ENCODE measurements around the gene FILIP1L. TPM values are rescaled to one million over a fixed set of nuclear protein-coding genes. Genes with fewer than 3 reads are reported as not detected.
A peak's percentile ranks its signal among the peaks of the same experiment; 100 is the strongest.

Gene FILIP1L
- total and polyA plus RNA-seq, 2 of the 13 experiments (the other 11 are each of a cell fraction or from before 2014, with no cell fraction given): 8.1 to 187 TPM

DNA sequence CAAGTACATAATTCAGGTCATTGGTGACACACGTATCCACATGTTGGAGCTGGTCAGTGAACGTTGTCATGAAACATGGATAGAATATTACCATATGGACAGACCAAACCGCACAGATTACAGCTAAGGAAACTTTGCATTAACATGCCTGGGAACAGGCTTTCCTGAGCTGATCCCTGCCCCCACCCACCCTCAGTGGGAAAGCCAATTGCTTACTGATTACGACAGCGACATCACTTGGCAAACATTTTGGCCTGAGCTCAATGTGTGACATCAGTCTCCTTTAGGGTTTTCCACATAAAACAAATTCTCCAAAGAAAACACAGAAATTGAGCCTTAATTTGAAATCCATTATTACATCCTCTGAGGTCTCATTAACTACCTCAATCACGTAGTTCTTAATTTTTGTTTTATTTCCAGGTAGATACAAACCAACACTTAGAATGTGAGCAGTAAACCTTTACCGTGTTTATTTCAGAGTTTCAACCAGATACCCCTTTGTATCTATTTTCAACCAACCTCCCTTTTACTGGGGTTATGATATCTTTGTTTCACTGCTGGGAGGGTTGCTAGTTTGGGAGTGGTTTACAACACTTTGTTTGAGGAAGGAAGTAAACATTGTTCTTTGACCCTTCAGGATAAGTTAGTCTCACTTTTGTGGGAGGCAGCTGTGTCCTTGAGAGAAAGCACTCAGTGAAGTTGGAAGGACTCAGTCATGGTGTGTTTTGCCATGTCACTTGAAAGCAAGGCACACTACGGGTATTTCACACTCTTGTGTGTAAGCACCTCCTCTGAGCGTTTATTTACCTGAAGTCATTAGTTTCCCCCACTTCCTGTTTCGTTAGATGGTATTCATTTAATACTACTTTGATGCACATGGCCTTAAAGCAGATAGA is 193.6 kb downstream of the FILIP1L start (continued):
- TF ChIP-seq, protein P1, sequence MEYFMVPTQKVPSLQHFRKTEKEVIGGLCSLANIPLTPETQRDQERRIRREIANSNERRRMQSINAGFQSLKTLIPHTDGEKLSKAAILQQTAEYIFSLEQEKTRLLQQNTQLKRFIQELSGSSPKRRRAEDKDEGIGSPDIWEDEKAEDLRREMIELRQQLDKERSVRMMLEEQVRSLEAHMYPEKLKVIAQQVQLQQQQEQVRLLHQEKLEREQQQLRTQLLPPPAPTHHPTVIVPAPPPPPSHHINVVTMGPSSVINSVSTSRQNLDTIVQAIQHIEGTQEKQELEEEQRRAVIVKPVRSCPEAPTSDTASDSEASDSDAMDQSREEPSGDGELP (IDR thresholded peaks at IDR 0.05; ENCODE audit: borderline replicate concordance, low read depth): peak; percentile 80
- TF ChIP-seq GATAD1 (CRISPR knock-in tag; IDR thresholded peaks at IDR 0.05): peak; percentile 36; the same call in 1 of the 2 replicates
- TF ChIP-seq ZNF556 (CRISPR knock-in tag; IDR thresholded peaks at IDR 0.05; ENCODE audit: borderline replicate concordance): peak; percentile 82; the same call in 1 of the 2 replicates
- TF ChIP-seq TOPORS (CRISPR knock-in tag; IDR thresholded peaks at IDR 0.05): peak; percentile 47; the same call in 1 of the 2 replicates
- TF ChIP-seq YEATS2 (CRISPR knock-in tag; IDR thresholded peaks at IDR 0.05; ENCODE audit: borderline replicate concordance): no peak
- TF ChIP-seq GATAD2A (CRISPR knock-in tag; IDR thresholded peaks at IDR 0.05): peak; percentile 86
- TF ChIP-seq, protein P2, sequence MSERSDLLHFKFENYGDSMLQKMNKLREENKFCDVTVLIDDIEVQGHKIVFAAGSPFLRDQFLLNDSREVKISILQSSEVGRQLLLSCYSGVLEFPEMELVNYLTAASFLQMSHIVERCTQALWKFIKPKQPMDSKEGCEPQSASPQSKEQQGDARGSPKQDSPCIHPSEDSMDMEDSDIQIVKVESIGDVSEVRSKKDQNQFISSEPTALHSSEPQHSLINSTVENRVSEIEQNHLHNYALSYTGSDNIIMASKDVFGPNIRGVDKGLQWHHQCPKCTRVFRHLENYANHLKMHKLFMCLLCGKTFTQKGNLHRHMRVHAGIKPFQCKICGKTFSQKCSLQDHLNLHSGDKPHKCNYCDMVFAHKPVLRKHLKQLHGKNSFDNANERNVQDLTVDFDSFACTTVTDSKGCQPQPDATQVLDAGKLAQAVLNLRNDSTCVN (CRISPR knock-in tag; IDR thresholded peaks at IDR 0.05; ENCODE audit: borderline replicate concordance): peak; percentile 66; the same call in 1 of the 2 replicates
- TF ChIP-seq RXRB (CRISPR knock-in tag; IDR thresholded peaks at IDR 0.05; ENCODE audit: borderline replicate concordance): peak; percentile 80
- TF ChIP-seq, protein P3, sequence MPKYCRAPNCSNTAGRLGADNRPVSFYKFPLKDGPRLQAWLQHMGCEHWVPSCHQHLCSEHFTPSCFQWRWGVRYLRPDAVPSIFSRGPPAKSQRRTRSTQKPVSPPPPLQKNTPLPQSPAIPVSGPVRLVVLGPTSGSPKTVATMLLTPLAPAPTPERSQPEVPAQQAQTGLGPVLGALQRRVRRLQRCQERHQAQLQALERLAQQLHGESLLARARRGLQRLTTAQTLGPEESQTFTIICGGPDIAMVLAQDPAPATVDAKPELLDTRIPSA (CRISPR knock-in tag; IDR thresholded peaks at IDR 0.05; ENCODE audit: borderline replicate concordance): peak; percentile 47; the same call in 1 of the 2 replicates
- 0 out of 2 replicates have a peak, but pooled peaks have one; percentile 58 for TF ChIP-seq RFXANK (CRISPR knock-in tag; IDR thresholded peaks at IDR 0.05)
- TF ChIP-seq KLF6 (CRISPR knock-in tag; IDR thresholded peaks at IDR 0.05): 0 out of 2 replicates have a peak, but pooled peaks have one; percentile 52
- peak; percentile 60; the same call in 1 of the 2 replicates for TF ChIP-seq ZNF607 (CRISPR knock-in tag; IDR thresholded peaks at IDR 0.05; ENCODE audit: borderline replicate concordance)
- TF ChIP-seq ZNF251 (CRISPR knock-in tag; IDR thresholded peaks at IDR 0.05): no peak
- peak; percentile 28 to 58; a peak in 2 of 4 replicates for TF ChIP-seq POLR2A (IDR thresholded peaks at IDR 0.05; ENCODE audit: insufficient read depth in 1 of 2, low read depth in 2 of 2, low read length in 2 of 2)
- peak; percentile 82 for TF ChIP-seq ERF (CRISPR knock-in tag; IDR thresholded peaks at IDR 0.05)
- TF ChIP-seq, protein P4, sequence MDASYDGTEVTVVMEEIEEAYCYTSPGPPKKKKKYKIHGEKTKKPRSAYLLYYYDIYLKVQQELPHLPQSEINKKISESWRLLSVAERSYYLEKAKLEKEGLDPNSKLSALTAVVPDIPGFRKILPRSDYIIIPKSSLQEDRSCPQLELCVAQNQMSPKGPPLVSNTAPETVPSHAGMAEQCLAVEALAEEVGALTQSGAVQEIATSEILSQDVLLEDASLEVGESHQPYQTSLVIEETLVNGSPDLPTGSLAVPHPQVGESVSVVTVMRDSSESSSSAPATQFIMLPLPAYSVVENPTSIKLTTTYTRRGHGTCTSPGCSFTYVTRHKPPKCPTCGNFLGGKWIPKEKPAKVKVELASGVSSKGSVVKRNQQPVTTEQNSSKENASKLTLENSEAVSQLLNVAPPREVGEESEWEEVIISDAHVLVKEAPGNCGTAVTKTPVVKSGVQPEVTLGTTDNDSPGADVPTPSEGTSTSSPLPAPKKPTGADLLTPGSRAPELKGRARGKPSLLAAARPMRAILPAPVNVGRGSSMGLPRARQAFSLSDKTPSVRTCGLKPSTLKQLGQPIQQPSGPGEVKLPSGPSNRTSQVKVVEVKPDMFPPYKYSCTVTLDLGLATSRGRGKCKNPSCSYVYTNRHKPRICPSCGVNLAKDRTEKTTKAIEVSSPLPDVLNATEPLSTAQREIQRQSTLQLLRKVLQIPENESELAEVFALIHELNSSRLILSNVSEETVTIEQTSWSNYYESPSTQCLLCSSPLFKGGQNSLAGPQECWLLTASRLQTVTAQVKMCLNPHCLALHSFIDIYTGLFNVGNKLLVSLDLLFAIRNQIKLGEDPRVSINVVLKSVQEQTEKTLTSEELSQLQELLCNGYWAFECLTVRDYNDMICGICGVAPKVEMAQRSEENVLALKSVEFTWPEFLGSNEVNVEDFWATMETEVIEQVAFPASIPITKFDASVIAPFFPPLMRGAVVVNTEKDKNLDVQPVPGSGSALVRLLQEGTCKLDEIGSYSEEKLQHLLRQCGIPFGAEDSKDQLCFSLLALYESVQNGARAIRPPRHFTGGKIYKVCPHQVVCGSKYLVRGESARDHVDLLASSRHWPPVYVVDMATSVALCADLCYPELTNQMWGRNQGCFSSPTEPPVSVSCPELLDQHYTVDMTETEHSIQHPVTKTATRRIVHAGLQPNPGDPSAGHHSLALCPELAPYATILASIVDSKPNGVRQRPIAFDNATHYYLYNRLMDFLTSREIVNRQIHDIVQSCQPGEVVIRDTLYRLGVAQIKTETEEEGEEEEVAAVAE (CRISPR knock-in tag; IDR thresholded peaks at IDR 0.05; ENCODE audit: borderline replicate concordance): peak; percentile 70
- TF ChIP-seq CBX5 (CRISPR knock-in tag; IDR thresholded peaks at IDR 0.05; ENCODE audit: borderline replicate concordance): peak; percentile 85; the same call in 1 of the 2 replicates
- no peak; the same call in 1 of the 2 replicates for TF ChIP-seq AHR (CRISPR knock-in tag; IDR thresholded peaks at IDR 0.05)
- peak; percentile 35; the same call in 1 of the 2 replicates for TF ChIP-seq ZNF292 (CRISPR knock-in tag; IDR thresholded peaks at IDR 0.05; ENCODE audit: borderline replicate concordance, low read depth)
- TF ChIP-seq POLR2G (IDR thresholded peaks at IDR 0.05; ENCODE audit: low read depth, low read length): peak; percentile 62
- TF ChIP-seq ZNF879 (CRISPR knock-in tag; IDR thresholded peaks at IDR 0.05): no peak
- TF ChIP-seq EHMT2 (IDR thresholded peaks at IDR 0.05; ENCODE audit: borderline replicate concordance, low read depth, low read length): no peak
- peak; percentile 92; the same call in 1 of the 2 replicates for TF ChIP-seq ZNF431 (CRISPR knock-in tag; IDR thresholded peaks at IDR 0.05; ENCODE audit: borderline replicate concordance, low read depth)

All from HepG2 (cell line).